Measurements from ENCODE around the gene TRAF1.

TRAF1 gene

GRCh38 chr9:120873512-120873911 is 53.1 kb downstream of the TRAF1 start:
- Histone ChIP-seq H3K27ac (no peak overlapping the region), H3K4me3 (no peak overlapping the region), H3K9ac (ENCODE audit: insufficient read length) (no peak overlapping the region), H3K9me3 (ENCODE audit: low read depth, low read length) (no peaks in the 10 kb centered on the region), H3K36me3 (ENCODE audit: insufficient read depth, low read length) (peaks cover 9% of the 10 kb centered on the region; the same call in 1 of the 2 replicates)
- DNase-seq (ENCODE audit: low read depth, low spot score), result no peak
- TF ChIP-seq EZH2 (IDR thresholded peaks at IDR 0.05) (no peak), POLR2AphosphoS5 (IDR thresholded peaks at IDR 0.05; ENCODE audit: borderline replicate concordance, low read depth, low read length) (no peak), FOXP2 (optimal IDR thresholded peaks at IDR 0.05; ENCODE audit: control extremely low read depth, extremely low read length, insufficient read depth) (no peak)

- Histone ChIP-seq H3K9ac (ENCODE audit: insufficient read length) (no peak overlapping the region), H3K27ac (no peak overlapping the region), H3K9me3 (ENCODE audit: low read depth, low read length) (no peaks in the 10 kb centered on the region), H3K4me3 (no peak overlapping the region), H3K36me3 (ENCODE audit: insufficient read depth, low read length) (peaks cover 9% of the 10 kb centered on the region; the same call in 1 of the 2 replicates)
- TF ChIP-seq POLR2AphosphoS5 (IDR thresholded peaks at IDR 0.05; ENCODE audit: borderline replicate concordance, low read depth, low read length), result no peak
- TF ChIP-seq EZH2 (IDR thresholded peaks at IDR 0.05), result no peak
- no peak for TF ChIP-seq FOXP2 (optimal IDR thresholded peaks at IDR 0.05; ENCODE audit: control extremely low read depth, extremely low read length, insufficient read depth)
- DNase-seq (ENCODE audit: low read depth, low spot score), result no peak
Measured at GRCh38 chr9:120872791-120873502, 53.6 kb downstream of the TRAF1 start.

GRCh38 chr9:120870206-120870605 is 56.4 kb downstream of the TRAF1 start:
- H3K36me3 ChIP-seq (ENCODE audit: insufficient read depth, low read length), result peaks cover 9% of the 10 kb centered on the region; the same call in 1 of the 2 replicates
- H3K9me3 ChIP-seq (ENCODE audit: low read depth, low read length), result no peaks in the 10 kb centered on the region
- no peak overlapping the region for H3K27ac ChIP-seq
- no peak overlapping the region for H3K9ac ChIP-seq (ENCODE audit: insufficient read length)
- H3K4me3 ChIP-seq, result no peak overlapping the region
- no peak for DNase-seq (ENCODE audit: low read depth, low spot score)
- TF ChIP-seq EZH2 (IDR thresholded peaks at IDR 0.05), result no peak
- TF ChIP-seq POLR2AphosphoS5 (IDR thresholded peaks at IDR 0.05; ENCODE audit: borderline replicate concordance, low read depth, low read length), result no peak
- no peak for TF ChIP-seq FOXP2 (optimal IDR thresholded peaks at IDR 0.05; ENCODE audit: control extremely low read depth, extremely low read length, insufficient read depth)

GRCh38 chr9:120869726-120870125 is 56.9 kb downstream of the TRAF1 start:
- Histone ChIP-seq H3K36me3 (ENCODE audit: insufficient read depth, low read length) (peaks cover 9% of the 10 kb centered on the region; the same call in 1 of the 2 replicates), H3K4me3 (no peak overlapping the region), H3K9me3 (ENCODE audit: low read depth, low read length) (no peaks in the 10 kb centered on the region), H3K27ac (no peak overlapping the region), H3K9ac (ENCODE audit: insufficient read length) (no peak overlapping the region)
- TF ChIP-seq POLR2AphosphoS5 (IDR thresholded peaks at IDR 0.05; ENCODE audit: borderline replicate concordance, low read depth, low read length), result no peak
- no peak for TF ChIP-seq FOXP2 (optimal IDR thresholded peaks at IDR 0.05; ENCODE audit: control extremely low read depth, extremely low read length, insufficient read depth)
- TF ChIP-seq EZH2 (IDR thresholded peaks at IDR 0.05), result no peak
- no peak for DNase-seq (ENCODE audit: low read depth, low spot score)

- Histone ChIP-seq H3K4me3 (peak overlapping the region; percentile 72), H3K27ac (no peak overlapping the region), H3K36me3 (ENCODE audit: insufficient read depth, low read length) (peaks cover 9% of the 10 kb centered on the region; the same call in 1 of the 2 replicates), H3K9ac (ENCODE audit: insufficient read length) (no peak overlapping the region), H3K9me3 (ENCODE audit: low read depth, low read length) (no peaks in the 10 kb centered on the region)
- TF ChIP-seq POLR2AphosphoS5 (IDR thresholded peaks at IDR 0.05; ENCODE audit: borderline replicate concordance, low read depth, low read length) (no peak), EZH2 (IDR thresholded peaks at IDR 0.05) (no peak), FOXP2 (optimal IDR thresholded peaks at IDR 0.05; ENCODE audit: control extremely low read depth, extremely low read length, insufficient read depth) (no peak)
- no peak for DNase-seq (ENCODE audit: low read depth, low spot score)
Measured at GRCh38 chr9:120869360-120869687, 57.3 kb downstream of the TRAF1 start.

GRCh38 chr9:120868676-120869359 is 57.8 kb downstream of the TRAF1 start:
- H3K9ac ChIP-seq (ENCODE audit: insufficient read length), result no peak overlapping the region
- H3K36me3 ChIP-seq (ENCODE audit: insufficient read depth, low read length), result peaks cover 6% of the 10 kb centered on the region; the same call in 1 of the 2 replicates

GRCh38 chr9:120868339-120868675 is 58.3 kb downstream of the TRAF1 start:
- H3K9ac ChIP-seq (ENCODE audit: insufficient read length), result no peak overlapping the region
- TF ChIP-seq FOXP2 (optimal IDR thresholded peaks at IDR 0.05; ENCODE audit: control extremely low read depth, extremely low read length, insufficient read depth) (no peak), EZH2 (IDR thresholded peaks at IDR 0.05) (no peak), POLR2AphosphoS5 (IDR thresholded peaks at IDR 0.05; ENCODE audit: borderline replicate concordance, low read depth, low read length) (no peak; the same call in 1 of the 2 replicates)
- peak overlapping the region; percentile 72 for H3K4me3 ChIP-seq
- H3K36me3 ChIP-seq (ENCODE audit: insufficient read depth, low read length), result peaks cover 1% of the 10 kb centered on the region; the same call in 1 of the 2 replicates
- no peaks in the 10 kb centered on the region for H3K9me3 ChIP-seq (ENCODE audit: low read depth, low read length)
- DNase-seq (ENCODE audit: low read depth, low spot score), result no peak
- H3K27ac ChIP-seq, result no peak overlapping the region

More at GRCh38 chr9:120868676-120869359, 57.8 kb downstream of the TRAF1 start:
- TF ChIP-seq POLR2AphosphoS5 (IDR thresholded peaks at IDR 0.05; ENCODE audit: borderline replicate concordance, low read depth, low read length) (no peak; the same call in 1 of the 2 replicates), FOXP2 (optimal IDR thresholded peaks at IDR 0.05; ENCODE audit: control extremely low read depth, extremely low read length, insufficient read depth) (no peak), EZH2 (IDR thresholded peaks at IDR 0.05) (no peak)
- Histone ChIP-seq H3K27ac (no peak overlapping the region), H3K4me3 (peak overlapping the region; percentile 72), H3K9me3 (ENCODE audit: low read depth, low read length) (no peaks in the 10 kb centered on the region)
- no peak for DNase-seq (ENCODE audit: low read depth, low spot score)

- H3K9ac ChIP-seq (ENCODE audit: insufficient read length), result no peak overlapping the region
- no peak overlapping the region for H3K27ac ChIP-seq
Measured at GRCh38 chr9:120867676-120868338, 58.8 kb downstream of the TRAF1 start.

More at GRCh38 chr9:120867676-120868338, 58.8 kb downstream of the TRAF1 start:
- Histone ChIP-seq H3K36me3 (ENCODE audit: insufficient read depth, low read length) (no peaks in the 10 kb centered on the region; the same call in 1 of the 2 replicates), H3K4me3 (peak overlapping the region; percentile 72), H3K9me3 (ENCODE audit: low read depth, low read length) (no peaks in the 10 kb centered on the region)
- no peak for TF ChIP-seq POLR2AphosphoS5 (IDR thresholded peaks at IDR 0.05; ENCODE audit: borderline replicate concordance, low read depth, low read length)
- no peak for TF ChIP-seq FOXP2 (optimal IDR thresholded peaks at IDR 0.05; ENCODE audit: control extremely low read depth, extremely low read length, insufficient read depth)
- TF ChIP-seq EZH2 (IDR thresholded peaks at IDR 0.05), result no peak
- no peak for DNase-seq (ENCODE audit: low read depth, low spot score)
